Measurements from ENCODE around the gene B4GALT6.

B4GALT6 gene

DNA sequence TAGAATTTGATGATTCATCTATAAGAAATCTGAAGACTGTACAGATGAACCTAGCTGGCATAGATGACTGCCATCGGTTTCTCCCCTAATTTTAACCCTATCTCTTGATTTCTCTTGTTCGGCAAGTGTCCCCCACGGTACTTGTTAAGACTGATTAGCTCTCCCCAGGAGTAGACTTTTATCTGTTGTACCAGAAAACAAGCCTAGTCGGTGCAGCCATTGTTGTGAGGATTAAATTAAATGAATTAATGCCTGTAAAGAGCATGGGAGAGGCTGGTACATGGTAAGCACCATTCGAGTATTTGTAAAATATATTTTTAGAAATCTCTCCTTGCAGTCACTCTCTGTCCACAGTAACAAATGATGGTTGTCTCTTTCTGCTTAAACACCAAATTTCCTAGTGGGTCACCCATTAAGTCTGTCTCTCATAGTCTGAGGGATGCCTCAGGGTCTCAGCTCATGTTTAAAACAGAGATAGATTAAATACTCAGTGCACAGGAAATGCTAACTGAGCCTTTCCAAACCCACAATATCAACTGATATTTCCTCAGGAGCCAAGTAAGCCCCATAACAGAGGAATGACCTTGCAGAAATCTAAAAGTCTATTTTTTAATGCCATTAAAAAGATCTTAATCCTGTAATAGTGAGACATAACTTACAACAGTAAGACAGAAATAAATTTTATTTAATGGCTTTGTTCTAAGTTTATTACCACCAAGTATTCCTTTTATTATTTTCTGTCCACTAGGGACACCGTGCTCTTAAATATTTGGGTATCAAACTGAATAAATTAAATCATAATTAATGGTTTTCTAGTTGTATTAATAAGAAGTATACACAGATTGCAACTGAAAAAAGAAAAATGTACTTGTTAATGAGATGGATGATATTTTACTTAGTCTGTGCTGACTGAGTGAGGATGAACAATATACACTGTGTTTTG is 2.9 kb upstream of the B4GALT6 start:
- no peak for DNase-seq

DNA sequence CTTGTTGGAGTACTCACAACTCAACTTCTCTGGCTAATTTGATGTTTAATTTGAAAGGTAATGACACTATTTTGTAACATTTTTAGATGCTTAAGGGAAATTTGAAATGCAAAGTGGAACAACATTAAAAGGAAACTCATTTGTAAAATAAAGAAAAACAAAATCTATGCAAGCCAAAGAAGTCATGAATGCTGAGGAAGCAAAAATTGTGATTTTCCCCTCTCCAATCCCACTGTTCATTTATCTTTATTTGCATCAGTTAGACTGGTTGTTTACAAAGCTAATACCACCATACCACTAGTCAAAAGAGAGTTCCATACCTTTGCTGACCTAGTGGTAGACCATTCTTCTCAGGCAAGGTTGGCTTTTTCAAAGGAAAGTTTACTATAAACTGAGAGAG is 2.2 kb upstream of the B4GALT6 start:
- DNase-seq = no peak

GRCh38 chr18:31685097-31686082 is 1.0 kb upstream of the B4GALT6 start:
- no peak for DNase-seq

DNA sequence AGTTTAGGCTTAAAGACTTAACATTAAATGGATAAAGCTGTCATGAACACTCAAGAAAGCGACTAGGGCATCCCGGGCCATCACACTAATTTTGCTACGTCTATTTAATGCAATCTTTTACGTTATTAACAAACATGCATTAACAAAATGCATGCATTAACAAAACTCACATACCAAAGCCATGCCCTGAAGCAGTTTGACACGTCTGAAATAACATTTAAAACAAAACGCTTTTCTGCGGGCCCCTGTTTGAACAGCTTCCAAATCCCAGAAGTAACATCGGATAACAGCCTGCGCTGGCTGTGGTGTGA is 458 bp downstream of the B4GALT6 start:
- DNase-seq = no peak

DNA sequence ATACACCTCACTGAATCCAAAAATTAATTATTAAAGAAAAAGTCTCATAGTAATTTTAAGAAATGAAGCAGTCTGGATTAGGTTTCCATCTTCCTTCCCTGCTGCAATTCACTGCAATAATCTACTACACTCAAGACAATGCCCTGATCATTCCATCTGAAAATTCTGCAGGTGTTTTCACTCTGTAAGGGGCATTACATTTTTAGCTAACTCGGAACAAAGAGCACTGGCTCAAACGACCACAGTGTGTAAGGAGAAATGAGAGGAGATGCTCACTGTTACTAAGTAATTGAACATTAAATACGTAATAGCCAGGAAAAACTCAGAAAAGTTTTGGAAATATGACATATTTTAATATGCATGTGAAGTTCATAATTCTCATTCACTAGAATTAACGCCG is 1.3 kb downstream of the B4GALT6 start:
- DNase-seq = no peak

GRCh38 chr18:31680831-31681568 is 3.4 kb downstream of the B4GALT6 start:
- no peak for DNase-seq

- DNase-seq = no peak
Measured at GRCh38 chr18:31680433-31680811, 4.0 kb downstream of the B4GALT6 start.

GRCh38 chr18:31679791-31680432 is 4.5 kb downstream of the B4GALT6 start:
- no peak for DNase-seq

DNA sequence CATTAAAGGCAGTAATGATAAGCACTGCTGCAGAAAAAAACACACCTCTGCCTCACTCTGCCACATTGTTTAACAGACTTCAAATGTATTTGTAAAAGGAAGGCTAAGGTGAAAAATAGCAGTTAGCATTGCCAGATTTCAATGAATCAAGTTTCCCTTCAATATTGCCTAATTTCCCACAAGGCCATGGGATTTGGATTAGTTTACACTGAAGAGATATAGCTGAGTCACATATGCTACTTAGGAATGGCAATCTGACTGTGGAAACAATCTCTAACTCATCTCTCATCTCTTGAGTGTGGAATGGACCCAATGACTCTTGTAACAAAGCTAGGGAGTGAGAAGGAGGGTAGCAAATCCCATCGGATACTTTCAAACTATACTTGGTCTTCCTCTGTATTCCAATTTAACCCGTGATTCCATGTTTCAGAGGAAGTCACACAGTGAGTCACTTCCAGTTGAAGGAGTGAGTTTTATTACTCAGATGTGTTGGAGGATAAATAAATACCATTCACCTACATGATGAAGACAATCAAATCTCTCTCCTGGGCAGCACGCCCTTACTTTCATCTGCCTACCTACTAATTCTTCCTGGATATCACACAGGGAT is 5.1 kb downstream of the B4GALT6 start:
- no peak for DNase-seq

DNA sequence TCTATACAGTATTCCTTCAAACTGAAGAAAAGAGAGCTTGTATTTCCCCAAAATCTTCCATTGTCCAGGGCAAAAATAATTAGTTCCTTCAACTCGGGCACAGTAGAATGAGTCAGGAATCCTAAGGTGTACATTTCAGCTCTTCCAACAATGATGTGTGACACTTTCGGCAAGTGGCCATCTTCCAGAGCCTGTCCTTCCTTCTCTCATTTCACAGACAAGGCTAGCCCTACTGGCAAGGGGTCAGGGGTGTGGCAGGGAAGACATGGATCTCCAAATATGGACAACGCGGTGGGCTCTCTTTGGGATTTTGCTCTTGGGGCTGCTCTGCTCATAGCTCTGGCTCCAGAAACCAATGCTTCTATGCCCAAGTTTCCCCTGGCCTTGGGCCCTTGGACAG is 6.0 kb downstream of the B4GALT6 start:
- DNase-seq = no peak

GRCh38 chr18:31677592-31677991 is 6.8 kb downstream of the B4GALT6 start:
- no peak for DNase-seq

- no peak for DNase-seq
Measured at GRCh38 chr18:31675404-31675803, 9.0 kb downstream of the B4GALT6 start.

GRCh38 chr18:31672628-31673135 is 11.7 kb downstream of the B4GALT6 start:
- DNase-seq = no peak

DNA sequence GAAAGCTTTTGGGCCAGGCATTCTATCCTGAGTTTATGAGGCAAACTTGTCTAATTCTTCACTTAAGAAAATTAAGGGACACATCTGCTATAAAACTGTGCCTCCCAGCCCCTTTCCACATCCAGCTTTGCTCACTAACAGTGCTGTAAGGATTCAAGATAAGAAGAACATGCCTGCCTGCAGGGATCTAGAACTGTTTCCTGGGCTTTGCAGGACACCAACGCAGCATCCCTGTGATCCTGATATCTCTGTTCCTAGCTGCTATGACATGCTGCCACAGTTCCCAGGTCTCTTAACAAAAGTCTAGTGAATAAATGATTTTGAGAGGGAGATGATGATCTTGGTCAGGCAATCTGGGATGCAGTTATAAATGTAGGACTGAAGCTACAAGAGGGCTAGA is 12.4 kb downstream of the B4GALT6 start:
- DNase-seq = no peak

- no peak for DNase-seq
Measured at GRCh38 chr18:31669541-31669940, 14.8 kb downstream of the B4GALT6 start.

DNA sequence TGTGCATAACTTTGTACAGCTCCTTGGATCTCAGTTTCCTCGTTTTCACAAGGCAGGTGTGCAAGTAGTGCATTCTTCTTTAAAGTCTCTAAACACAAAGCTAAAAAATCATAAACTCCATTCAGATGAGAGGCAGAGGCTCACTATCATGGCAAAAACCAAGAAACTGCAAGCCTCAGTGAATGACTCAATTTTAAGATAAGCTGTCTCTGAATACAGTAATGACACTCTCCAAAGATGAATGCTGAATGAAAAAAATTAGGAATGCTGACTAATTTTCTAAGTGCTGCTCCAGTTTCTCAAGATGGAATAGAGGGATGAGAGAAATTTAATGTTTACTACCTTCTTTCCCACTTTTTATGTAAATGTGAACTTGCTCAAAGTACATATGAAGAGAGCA is 17.2 kb downstream of the B4GALT6 start:
- no peak for DNase-seq

DNA sequence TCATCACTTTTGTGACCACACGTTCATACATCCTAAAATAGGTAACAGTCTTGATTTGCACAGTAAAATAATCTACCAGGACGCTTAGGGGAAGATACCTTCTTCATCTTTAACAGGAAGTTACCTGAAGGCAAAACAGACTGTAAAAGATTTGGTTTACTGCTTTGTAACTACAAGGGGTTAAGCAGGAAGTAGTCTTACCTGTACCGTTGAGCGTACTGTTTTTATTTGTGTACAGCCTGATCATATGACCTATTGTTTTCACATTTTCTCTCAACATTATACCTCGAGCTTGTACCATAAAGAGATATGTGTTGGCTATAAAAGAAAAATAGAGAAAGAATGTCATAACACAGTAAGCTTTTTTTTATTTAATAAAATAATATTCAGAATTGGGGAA is 18.3 kb downstream of the B4GALT6 start:
- DNase-seq = no peak

DNA sequence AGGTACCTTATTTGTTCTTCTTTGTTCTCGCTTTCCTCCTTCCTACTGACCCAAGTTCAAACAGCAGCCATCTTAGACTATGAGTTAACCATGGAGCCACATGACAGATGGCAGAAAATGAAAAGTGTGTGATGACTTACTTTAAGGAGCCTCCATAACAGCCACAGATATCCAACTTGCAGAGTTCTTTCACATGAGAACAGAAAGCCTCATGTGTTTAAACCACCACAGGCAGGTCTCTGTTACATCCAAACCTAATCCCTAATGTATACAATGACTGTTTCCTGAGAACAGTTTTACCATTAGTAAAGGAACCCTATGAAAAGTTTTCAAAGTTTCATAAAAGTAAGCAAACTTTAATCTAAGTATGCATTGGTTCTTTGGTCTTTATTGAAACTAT is 20.3 kb downstream of the B4GALT6 start:
- DNase-seq = no peak

DNA sequence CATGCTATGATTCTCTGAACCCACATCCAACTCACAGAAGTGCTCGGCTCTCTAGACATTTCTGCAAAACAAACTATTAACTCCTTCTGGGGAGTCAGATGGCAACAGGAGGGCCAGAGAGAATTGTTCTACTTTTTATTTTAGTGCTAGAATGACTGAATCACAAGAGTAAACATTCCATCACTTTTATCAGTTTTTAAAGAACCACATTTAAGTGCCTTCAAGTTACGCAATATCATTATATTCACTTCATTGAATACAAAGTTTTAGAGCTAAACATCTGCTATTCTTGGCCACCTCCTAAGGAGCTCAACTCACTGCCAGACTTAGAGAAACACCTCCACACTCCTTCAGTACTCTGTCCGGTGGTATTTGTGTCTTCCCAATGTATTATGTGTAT is 22.4 kb downstream of the B4GALT6 start:
- DNase-seq = no peak

DNA sequence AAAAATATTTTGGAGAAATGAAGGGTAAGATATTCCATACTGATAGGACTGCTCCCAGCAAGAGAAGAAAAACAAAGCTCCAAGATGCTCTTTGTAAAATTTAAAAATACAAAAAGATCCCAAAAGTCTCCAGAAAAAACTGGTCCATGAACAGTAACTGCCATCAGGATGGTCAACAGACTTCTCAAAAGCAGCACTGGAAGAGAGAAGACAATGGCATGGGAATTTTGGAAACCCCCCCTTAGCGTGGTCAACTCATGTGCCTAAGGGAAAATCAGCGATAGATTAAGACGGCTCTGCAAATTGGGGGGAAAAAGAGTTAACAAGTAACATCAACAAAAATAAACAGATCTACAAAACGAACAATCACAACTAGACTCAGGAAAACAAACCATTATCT is 23.6 kb downstream of the B4GALT6 start:
- no peak for DNase-seq

GRCh38 chr18:31659576-31660177 is 24.7 kb downstream of the B4GALT6 start:
- no peak for DNase-seq
